ENCODE measurements around the gene ZNF584.
"Not testable (repeated sequence)": the region's sequence is repeated elsewhere in the genome, so short reads cannot be mapped to it uniquely, and the experiment has no call there.

The ZNF584 gene

GRCh38 chr19:58408152-58409009 lies at the start of gene ZNF584:
TSS of gene ZNF584 (plus strand) at chr19:58408649. CDS start at chr19:58409148, 499 bp downstream.
- in situ Hi-C loops (cut with MboI; ENCODE audit: low sequenced_read_pairs) = no loop called here

- in situ Hi-C loops (cut with MboI; ENCODE audit: low sequenced_read_pairs) = no loop called here
These were observed 46.6 kb upstream of the ZNF584 start for GRCh38 chr19:58361900-58362271.

GRCh38 chr19:58362272-58362994 lies 46.0 kb upstream of the ZNF584 start, which contains the start of gene ZNF497:
TSS of gene ZNF497 (minus strand) at chr19:58362751. CDS start at chr19:58357635, 5,116 bp downstream.
- in situ Hi-C loops (cut with MboI; ENCODE audit: low sequenced_read_pairs) = no loop called here

GRCh38 chr19:58364146-58364545 lies 44.3 kb upstream of the ZNF584 start:
- in situ Hi-C loops (cut with MboI; ENCODE audit: low sequenced_read_pairs) = no loop called here

- in situ Hi-C loops (cut with MboI; ENCODE audit: low sequenced_read_pairs) = no loop called here
These were observed 41.6 kb upstream of the ZNF584 start for GRCh38 chr19:58366585-58367430.

- in situ Hi-C loops (cut with MboI; ENCODE audit: low sequenced_read_pairs) = no loop called here
These were observed 40.6 kb upstream of the ZNF584 start for GRCh38 chr19:58367698-58368454.

- in situ Hi-C loops (cut with MboI; ENCODE audit: low sequenced_read_pairs) = no loop called here
These were observed 39.7 kb upstream of the ZNF584 start for GRCh38 chr19:58368561-58369360.

GRCh38 chr19:58372311-58373133 lies 35.9 kb upstream of the ZNF584 start:
- in situ Hi-C loops (cut with MboI; ENCODE audit: low sequenced_read_pairs) = no loop called here

GRCh38 chr19:58374200-58374599 lies 34.2 kb upstream of the ZNF584 start:
- in situ Hi-C loops (cut with MboI; ENCODE audit: low sequenced_read_pairs) = no loop called here

- in situ Hi-C loops (cut with MboI; ENCODE audit: low sequenced_read_pairs) = not testable (repeated sequence)
These were observed 31.7 kb upstream of the ZNF584 start for GRCh38 chr19:58376724-58377123.

- in situ Hi-C loops (cut with MboI; ENCODE audit: low sequenced_read_pairs) = no loop called here
These were observed 29.2 kb upstream of the ZNF584 start for GRCh38 chr19:58379246-58379645.

GRCh38 chr19:58380037-58380661 lies 28.3 kb upstream of the ZNF584 start:
- in situ Hi-C loops (cut with MboI; ENCODE audit: low sequenced_read_pairs) = no loop called here

- in situ Hi-C loops (cut with MboI; ENCODE audit: low sequenced_read_pairs) = no loop called here
These were observed 27.6 kb upstream of the ZNF584 start, which contains the start of gene ZNF837 for GRCh38 chr19:58380662-58381459. TSS of gene ZNF837 (minus strand) at chr19:58381030. CDS start at chr19:58369332, 11,698 bp downstream.

- in situ Hi-C loops (cut with MboI; ENCODE audit: low sequenced_read_pairs) = no loop called here
These were observed 26.8 kb upstream of the ZNF584 start for GRCh38 chr19:58381460-58382212.

GRCh38 chr19:58382997-58383603 lies 25.3 kb upstream of the ZNF584 start:
- in situ Hi-C loops (cut with MboI; ENCODE audit: low sequenced_read_pairs) = no loop called here

GRCh38 chr19:58385313-58385890 lies 23.0 kb upstream of the ZNF584 start:
- in situ Hi-C loops (cut with MboI; ENCODE audit: low sequenced_read_pairs) = no loop called here
